ENCODE measurements around the gene ASIC5. TPM values are rescaled to one million over a fixed set of nuclear protein-coding genes. Genes with fewer than 3 reads are reported as not detected.
"Not testable (repeated sequence)": the region's sequence is repeated elsewhere in the genome, so short reads cannot be mapped to it uniquely, and the experiment has no call there.

The ASIC5 gene
- total RNA-seq, 2 experiments from 2014 or later, result not detected

- Mint-ChIP-seq H3K27ac (no peak overlapping the region), H3K27me3 (peaks cover 3% of the 10 kb centered on the region), H3K36me3 (ENCODE audit: low read depth) (no peaks in the 10 kb centered on the region), H3K9me3 (no peaks in the 10 kb centered on the region), H3K4me1 (ENCODE audit: low read depth) (peaks cover 8% of the 10 kb centered on the region), H3K4me3 (no peak overlapping the region)
- DNase-seq, result no peak
- TF ChIP-seq, protein P1, sequence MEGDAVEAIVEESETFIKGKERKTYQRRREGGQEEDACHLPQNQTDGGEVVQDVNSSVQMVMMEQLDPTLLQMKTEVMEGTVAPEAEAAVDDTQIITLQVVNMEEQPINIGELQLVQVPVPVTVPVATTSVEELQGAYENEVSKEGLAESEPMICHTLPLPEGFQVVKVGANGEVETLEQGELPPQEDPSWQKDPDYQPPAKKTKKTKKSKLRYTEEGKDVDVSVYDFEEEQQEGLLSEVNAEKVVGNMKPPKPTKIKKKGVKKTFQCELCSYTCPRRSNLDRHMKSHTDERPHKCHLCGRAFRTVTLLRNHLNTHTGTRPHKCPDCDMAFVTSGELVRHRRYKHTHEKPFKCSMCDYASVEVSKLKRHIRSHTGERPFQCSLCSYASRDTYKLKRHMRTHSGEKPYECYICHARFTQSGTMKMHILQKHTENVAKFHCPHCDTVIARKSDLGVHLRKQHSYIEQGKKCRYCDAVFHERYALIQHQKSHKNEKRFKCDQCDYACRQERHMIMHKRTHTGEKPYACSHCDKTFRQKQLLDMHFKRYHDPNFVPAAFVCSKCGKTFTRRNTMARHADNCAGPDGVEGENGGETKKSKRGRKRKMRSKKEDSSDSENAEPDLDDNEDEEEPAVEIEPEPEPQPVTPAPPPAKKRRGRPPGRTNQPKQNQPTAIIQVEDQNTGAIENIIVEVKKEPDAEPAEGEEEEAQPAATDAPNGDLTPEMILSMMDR (IDR thresholded peaks at IDR 0.05), result no peak
- intact Hi-C loops (cut with micrococcal nuclease), result no loop called here
- ChIA-PET POLR2A (no interaction called here), CTCF (interaction anchor here (1.0 to 2.9 kb wide), 5 partner anchors 8 to 155 kb away, joined by 4 to 13 read pairs (median 4); partner anchors contain the start of gene CTSO)
- ATAC-seq, result no peak
These were observed 65.3 kb downstream of the ASIC5 start for GRCh38 chr4:155800685-155801343.

DNA sequence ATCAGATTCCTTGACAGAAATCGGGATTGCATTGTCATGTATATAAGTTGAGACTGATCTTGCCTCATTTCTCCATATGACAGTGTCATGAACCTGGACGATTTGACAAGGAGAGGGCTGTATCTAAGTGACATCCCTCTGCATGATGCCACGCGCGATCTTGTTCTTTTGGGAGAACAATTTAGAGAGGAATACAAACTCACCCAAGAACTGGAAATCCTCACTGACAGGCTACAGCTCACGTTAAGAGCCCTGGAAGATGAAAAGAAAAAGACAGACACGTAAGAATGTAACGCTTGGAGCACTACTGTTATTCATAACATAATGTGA, 66.3 kb downstream of the ASIC5 start:
- Mint-ChIP-seq H3K36me3 (ENCODE audit: low read depth) (no peaks in the 10 kb centered on the region), H3K4me3 (no peak overlapping the region), H3K4me1 (ENCODE audit: low read depth) (peaks cover 7% of the 10 kb centered on the region), H3K9me3 (no peaks in the 10 kb centered on the region), H3K27me3 (peaks cover 3% of the 10 kb centered on the region), H3K27ac (no peak overlapping the region)
- ATAC-seq (no peak), DNase-seq (no peak)
- intact Hi-C loops (cut with micrococcal nuclease), result no loop called here
- ChIA-PET POLR2A (no interaction called here), CTCF (interaction anchor here (0.9 to 2.9 kb wide), 3 partner anchors 9 to 153 kb away, joined by 3 to 13 read pairs (median 4); partner anchors contain the start of gene CTSO)
- TF ChIP-seq, protein P1 (IDR thresholded peaks at IDR 0.05), result no peak

DNA sequence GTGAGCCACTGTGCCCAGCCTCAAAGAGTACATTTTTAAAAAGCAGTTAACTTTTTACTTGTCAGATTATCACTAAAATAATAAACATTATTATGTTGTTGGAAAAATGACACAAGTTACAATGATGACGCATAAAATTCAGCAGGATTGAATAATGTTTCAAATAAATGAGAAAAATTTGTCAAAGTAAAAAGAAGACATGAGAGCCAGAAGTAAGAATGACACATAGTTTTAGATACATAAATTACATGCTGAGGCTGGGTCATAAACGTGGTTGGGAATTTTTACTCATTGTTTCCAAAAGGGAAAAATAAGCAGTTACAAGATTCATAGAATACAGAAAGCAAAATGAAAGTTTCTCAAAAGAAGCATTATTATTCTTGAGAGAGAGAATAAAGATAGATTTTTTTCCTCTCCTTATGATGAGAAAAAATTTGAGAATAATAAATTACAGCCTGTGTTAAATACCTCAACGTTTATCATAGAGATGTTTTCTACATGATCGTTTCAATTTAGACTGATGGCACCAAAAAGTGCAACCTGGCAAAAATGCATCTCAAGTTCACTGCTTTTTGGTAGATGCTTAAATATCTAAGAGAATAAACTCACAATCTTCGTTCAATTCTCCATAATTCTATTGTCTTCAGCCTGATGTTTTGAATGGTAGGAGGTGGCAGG, 66.8 kb downstream of the ASIC5 start:
- Mint-ChIP-seq H3K4me3 (no peak overlapping the region), H3K36me3 (ENCODE audit: low read depth) (no peaks in the 10 kb centered on the region), H3K27me3 (peaks cover 3% of the 10 kb centered on the region), H3K4me1 (ENCODE audit: low read depth) (peaks cover 7% of the 10 kb centered on the region), H3K9me3 (no peaks in the 10 kb centered on the region), H3K27ac (no peak overlapping the region)
- ChIA-PET POLR2A (no interaction called here), CTCF (interaction anchor here (0.9 to 1.4 kb wide), 2 partner anchors 9 to 11 kb away, joined by 3 to 4 read pairs; no protein-coding TSS in a partner anchor)
- TF ChIP-seq, protein P1 (IDR thresholded peaks at IDR 0.05), result no peak
- intact Hi-C loops (cut with micrococcal nuclease), result no loop called here
- no peak for ATAC-seq
- DNase-seq, result no peak

DNA sequence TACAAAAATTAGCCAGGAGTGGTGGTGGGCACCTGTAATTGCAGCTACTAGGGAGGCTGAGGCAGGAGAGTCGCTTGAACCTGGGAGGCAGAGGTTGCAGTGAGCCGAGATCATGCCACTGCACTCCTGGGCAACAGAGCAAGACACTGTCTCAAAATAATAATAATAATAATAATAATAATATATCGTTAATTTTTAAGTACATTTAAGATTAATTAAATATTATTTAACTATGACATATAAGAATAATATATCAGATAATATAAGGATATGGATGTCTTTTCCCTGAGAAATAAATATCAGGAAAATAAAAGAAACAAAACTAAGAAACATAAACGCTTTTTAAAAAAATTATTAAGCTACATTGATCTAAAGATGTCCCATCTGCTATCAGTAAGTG, 68.5 kb downstream of the ASIC5 start:
- DNase-seq; H3K27ac Mint-ChIP-seq; ATAC-seq; H3K4me3 Mint-ChIP-seq; H3K9me3 Mint-ChIP-seq; H3K4me1 Mint-ChIP-seq (ENCODE audit: low read depth); POLR2A ChIA-PET; intact Hi-C loops (cut with micrococcal nuclease); H3K36me3 Mint-ChIP-seq (ENCODE audit: low read depth); H3K27me3 Mint-ChIP-seq: not testable (repeated sequence)
- CTCF ChIA-PET, result interaction anchor here (0.9 to 1.2 kb wide), 2 partner anchors 10 to 13 kb away, joined by 3 to 8 read pairs; no protein-coding TSS in a partner anchor

DNA sequence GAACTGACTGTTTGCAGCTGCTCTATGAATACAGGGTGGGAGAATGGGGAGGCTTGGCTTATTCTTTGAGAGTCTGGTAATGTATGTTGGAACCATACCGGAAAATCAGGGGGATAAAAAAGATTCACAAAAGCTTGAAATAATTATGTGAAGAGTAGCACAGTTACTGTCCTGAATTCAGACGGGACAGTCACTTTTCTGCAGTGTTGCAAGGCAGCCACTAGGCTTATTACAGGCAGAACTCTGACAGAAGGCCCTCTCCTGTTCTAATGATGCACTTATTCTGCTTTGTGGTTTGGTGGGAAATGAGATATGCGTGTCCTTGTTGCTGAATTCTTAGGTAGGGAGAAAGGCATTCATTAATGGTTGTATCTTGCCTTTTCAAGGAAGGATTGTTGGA, 70.1 kb downstream of the ASIC5 start:
- DNase-seq, result no peak
- TF ChIP-seq, protein P1 (IDR thresholded peaks at IDR 0.05), result peak; percentile 34
- ATAC-seq, result no peak
- Mint-ChIP-seq H3K27me3 (peaks cover 3% of the 10 kb centered on the region), H3K27ac (no peak overlapping the region), H3K4me3 (no peak overlapping the region), H3K9me3 (no peaks in the 10 kb centered on the region), H3K4me1 (ENCODE audit: low read depth) (peaks cover 7% of the 10 kb centered on the region), H3K36me3 (ENCODE audit: low read depth) (no peaks in the 10 kb centered on the region)
- ChIA-PET CTCF (interaction anchor here (1.5 kb wide), 1 partner anchor 9 kb away, joined by 3 read pairs; no protein-coding TSS in a partner anchor), POLR2A (no interaction called here)
- intact Hi-C loops (cut with micrococcal nuclease), result no loop called here

All from activated CD8-positive, alpha-beta T cell treated with anti-CD3 and anti-CD28 coated beads for 36 hours (primary cell).